ENCODE data around the gene DNM1L.
"Not testable (repeated sequence)": the region's sequence is repeated elsewhere in the genome, so short reads cannot be mapped to it uniquely, and the experiment has no call there.

Gene DNM1L

DNA sequence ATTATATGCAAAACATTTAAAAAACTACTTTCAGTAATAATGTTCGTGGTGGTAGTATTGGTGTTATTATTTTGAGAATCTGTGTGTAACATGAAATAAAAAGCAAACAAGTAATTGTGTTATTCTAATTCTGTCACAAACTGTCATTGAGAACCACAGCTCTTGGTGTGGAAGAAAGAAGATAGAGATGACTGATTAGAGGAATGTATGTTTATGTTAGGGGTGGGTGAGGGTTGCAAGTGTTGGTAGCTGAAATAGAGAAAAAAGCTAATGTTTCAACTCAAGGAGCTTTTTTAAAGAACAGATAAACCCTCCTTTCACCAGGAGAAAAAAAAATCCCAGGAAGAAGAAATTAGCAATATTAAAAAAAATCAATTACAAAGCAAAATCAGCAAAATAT lies 18.3 kb downstream of the DNM1L start:
- DNase-seq (ENCODE audit: low read depth), result no peak

DNA sequence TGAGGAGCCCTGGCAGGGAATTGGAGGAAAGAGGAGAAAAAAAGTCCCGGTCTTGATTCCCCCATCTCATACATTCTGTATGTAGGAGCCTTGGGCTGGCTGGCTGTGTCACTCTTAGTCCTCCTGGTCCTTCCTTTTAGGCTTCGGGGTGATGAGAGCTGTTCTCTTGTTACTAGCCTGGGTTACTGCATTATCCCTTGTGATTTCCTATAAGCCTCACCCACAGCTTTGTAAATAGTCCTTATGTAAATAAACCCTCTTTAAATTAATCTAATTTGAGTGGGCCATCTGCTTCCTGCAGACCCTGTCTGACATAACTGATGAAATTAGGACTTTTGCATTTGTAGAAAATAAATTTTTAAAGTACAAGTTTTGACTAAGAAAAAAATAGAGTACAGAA lies 19.2 kb downstream of the DNM1L start:
- no peak for DNase-seq (ENCODE audit: low read depth)

DNA sequence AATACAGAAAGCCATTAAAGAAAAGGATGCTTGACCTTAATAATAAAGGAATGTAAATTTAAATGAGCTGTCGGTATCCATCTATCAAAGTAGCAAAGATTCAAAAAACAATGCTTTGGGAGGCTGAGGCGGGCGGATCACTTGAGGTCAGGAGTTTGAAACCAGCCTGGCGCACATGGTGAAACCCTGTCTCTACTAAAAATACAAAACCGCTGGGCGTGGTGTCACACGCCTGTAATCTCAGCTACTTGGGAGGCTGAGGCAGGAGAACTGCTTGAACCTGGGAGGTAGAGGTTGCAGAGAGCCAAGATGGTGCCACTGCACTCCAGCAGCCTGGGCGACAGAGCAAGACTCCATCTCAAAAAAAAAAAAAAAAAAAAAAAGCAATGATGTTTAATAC lies 20.3 kb downstream of the DNM1L start:
- not testable (repeated sequence) for DNase-seq (ENCODE audit: low read depth)

DNA sequence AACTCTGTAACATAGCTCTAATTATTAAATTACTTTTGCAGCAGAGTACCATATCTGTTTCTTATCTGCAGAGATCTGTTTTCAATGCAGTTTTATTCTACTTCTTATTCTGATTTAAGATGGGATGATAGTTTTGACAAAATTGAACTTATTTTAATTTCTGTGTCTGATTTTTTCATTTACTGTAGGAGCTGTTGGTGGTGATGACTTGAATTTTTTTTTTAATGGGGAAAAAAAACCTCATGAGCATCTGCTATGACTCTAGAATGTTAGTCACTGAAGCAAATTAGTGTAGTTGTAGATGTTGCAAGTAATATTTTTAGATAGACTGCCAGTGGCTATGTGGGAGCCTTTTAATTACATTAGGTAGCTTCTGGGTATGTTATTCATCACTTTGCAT lies 23.4 kb downstream of the DNM1L start:
- DNase-seq (ENCODE audit: low read depth), result no peak

DNA sequence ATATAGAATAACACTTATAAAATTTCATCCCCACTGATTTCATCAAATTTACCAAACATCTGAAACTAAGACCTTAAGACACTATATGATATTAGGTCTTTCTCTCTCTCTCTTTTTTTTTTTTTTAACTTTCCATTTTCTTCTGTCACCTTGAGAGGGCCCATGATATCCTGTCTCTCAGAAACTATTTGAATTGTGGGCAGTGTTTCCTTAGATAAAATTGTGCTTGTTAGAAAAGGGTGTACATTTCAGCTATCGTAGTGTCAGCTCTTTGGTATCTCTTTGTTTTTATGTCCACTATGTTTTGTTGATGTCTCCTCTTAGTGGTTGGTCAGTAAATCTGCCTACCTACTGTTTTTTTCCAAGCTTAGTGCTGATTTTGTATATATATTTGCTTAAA lies 23.8 kb downstream of the DNM1L start:
- no peak for DNase-seq (ENCODE audit: low read depth)

DNA sequence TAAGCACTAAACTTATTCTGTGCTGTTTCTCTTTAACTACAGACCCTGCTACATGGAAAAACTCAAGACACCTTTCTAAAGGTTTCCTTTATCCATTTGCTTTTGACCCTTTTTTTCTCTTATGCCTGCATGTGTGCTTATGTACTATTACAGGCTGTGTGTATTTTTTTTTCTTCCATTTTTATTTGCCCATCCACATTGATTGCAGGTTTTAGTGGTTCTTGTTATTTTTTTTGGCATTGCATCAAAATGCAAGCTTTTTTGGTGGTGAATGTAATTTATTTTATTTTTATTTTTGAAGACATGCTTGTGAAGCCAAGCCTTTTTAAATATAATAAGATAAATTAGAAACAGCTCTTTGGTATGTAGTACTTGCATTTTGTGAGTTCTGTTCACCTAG lies 26.7 kb downstream of the DNM1L start:
- no peak for DNase-seq (ENCODE audit: low read depth)

DNA sequence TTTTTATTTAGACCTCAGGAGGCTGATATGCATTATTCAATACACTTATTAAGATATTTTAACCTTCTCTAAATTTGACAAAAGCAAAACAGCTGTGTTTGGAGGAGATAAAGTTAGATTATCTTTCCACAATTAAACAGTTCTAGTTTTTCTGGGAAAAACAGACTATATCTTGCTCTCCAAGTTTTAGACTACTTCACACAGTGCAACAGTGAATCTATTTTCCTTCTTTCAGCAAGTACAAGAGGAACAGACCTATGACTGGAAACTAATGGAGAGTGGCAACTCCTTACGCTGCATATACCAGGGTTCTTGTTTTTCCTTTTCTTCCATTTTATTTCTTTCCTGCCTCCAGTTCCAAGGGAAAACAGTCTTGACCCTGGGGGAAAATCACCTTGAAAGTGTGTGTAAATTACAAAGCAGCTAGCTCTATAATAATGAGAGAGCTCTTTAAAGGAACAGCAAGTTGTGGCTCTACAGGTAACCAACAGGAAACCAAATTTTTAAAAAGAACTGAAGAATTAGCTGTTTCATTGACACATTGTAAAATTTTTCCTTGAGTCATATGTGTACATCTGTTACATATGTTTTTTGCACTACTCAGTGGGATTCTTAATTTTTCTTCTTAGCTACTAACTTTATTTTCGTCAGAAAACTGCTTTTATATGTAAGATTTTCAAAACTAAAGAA lies 27.4 kb downstream of the DNM1L start:
- DNase-seq (ENCODE audit: low read depth), result no peak

DNA sequence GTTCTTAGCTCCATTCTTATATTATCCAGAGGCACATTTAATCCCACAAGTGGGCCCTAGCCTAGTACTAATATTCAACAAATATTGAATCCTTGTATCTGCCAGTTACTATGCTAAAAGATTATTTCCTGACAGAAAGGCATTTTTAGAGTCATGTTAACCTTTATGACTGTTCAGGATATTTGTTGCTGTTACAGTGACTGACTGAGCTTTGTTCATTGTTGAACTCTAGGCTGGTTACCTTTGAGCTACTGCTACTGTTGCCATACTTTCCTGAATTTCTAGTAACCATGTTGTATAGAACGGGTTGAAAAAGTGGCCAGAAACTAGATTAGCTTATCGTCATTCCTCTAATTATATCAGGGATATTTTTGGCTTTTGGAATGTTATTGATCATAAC lies 29.8 kb downstream of the DNM1L start:
- no peak for DNase-seq (ENCODE audit: low read depth)

DNA sequence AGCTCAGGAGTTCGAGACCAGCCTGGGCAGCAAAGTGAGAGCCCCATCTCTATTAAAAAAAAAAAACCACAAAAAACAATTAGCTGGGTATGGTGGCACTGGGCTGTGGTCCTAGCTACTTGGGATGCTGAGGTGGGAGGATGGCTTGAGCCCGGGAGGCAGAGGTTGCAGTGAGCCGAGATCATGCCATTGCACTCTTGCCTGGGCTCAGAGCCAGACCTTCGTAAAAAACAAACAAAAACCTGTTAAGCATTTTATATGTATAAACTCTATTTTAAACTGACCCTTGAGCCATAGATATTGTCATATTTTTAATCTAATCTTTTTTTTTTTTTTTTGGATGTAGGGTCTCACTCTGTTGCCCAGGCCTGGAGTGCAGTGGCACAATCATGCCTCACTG lies 35.7 kb downstream of the DNM1L start:
- DNase-seq (ENCODE audit: low read depth), result no peak

DNA sequence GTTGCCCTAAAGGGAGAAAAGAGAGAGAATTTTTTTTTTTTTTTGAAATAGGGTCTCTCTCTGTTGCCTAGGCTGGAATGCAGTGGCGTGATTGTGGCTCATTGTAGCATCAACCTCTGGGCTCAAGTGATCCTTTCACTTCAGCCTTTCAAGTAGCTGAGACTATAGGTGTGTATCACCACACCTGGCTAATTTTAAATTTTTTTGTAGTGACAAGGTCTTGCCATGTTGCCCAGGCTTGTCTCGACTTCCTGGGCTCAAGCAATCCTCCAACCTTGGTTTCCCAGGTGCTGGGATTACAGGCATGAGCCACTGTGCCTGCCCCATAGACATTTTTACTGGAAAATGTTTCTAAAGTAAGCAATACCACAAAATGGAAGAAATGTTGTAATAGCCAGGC lies 39.8 kb downstream of the DNM1L start:
- no peak for DNase-seq (ENCODE audit: low read depth)

DNA sequence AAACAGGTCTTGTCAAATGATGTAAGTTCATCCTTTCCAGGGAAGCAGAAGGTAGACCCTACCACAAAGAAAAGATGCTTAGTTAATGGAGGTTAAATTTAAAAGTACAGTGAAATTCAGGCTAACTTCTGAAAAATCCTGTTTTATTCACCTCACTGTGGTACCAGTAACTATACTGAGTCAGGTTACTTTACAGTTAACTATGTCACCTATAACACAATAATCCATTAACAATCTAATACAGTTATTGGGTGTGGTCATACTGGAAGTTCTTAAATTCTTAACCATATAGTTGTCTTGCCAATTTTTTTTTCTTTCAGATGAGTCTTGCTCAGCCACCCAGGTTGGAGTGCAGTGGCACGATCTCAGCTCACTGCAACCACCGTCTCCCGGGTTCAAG lies 46.2 kb downstream of the DNM1L start:
- not testable (repeated sequence) for DNase-seq (ENCODE audit: low read depth)

DNA sequence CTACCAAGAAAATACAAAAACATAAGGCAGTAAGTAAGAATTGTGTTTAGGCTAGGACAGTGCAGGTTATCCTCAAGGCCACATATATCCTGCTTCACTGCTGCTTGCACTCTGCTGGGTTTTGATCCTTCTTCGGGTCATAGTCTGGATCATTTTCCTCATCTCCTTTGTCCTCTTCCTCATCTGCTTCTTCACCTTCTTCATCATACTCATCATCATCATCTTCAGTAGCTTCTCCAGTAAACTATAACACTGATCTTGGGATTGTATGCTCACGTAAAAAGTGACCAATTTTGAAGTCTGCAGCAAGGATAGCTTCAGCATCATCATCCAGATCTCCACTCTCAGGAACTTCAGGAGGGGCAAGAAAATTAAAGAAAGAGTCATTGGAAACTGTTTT lies 47.2 kb downstream of the DNM1L start:
- no peak for DNase-seq (ENCODE audit: low read depth)

DNA sequence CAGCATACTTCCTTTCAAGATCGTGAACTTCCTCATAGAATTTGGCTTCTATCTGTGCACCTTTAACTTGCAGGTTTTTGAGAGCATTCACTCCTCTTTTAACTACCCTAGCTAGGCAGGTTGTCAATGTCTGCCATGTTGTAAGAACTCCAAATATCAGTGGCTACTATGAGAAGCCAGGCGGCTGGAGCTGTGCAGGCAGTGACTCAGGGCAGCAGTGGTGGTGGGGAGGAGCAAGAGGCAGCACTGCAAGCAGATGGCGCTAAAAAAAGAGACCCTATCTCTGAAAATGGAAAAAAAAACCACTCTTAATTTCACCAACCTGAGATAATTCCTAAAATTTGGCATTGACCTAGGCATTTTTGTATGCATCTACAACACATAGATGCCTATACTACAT lies 48.1 kb downstream of the DNM1L start:
- DNase-seq (ENCODE audit: low read depth), result peak; percentile 31

DNA sequence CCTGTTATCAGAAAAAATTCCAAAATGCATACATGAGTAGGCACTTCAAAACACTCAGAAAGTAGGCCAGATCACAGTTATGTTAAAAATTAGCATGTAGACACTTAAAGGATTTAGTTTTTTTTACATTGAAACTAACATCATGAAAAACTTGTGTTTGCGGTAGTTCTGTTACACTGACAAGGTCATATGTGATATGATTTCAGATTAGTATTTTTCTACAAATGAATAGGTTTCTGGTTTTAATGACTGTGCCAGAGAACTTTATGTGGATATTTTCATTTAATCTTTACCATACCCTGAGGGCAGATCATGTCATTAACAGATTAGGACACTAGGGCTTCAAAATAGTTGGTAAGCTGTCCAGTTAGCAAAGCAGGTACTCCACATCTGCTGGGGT lies 55.9 kb downstream of the DNM1L start:
- no peak for DNase-seq (ENCODE audit: low read depth)

DNA sequence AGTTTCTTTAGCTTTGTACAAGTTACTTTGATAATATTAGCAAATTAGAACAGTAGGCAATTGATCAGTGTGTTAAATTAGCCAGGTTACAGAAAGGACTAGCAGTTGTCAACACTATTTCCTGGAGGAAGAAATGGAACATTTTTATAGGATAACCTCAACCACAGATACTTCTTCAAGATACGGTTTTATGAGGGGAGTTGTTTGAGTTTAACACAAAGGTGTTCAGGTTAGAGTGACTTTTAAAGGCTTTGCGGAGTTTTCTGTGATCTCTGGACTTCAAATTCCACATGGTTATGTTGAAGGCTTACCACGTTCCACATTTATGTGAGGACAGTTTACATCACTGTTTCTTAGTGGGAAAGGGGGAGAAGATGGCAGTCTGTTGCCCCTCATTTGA lies 57.3 kb downstream of the DNM1L start:
- DNase-seq (ENCODE audit: low read depth), result no peak

DNA sequence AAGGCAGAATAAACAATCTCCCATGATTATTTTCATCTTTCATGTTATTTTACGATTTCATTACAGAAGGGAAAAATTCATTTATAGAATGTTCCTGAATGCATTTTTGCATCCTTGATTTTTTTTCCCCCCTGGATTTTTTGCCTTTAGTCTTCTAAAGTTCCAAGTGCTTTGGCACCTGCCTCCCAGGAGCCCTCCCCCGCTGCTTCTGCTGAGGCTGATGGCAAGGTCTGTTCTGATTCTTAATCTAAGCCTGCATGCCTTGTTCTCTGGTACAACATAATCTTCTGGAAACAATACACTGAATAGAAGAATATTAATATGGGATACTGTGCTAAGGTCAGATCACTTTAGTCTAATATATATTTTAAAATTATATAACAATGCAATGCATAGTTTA lies 58.6 kb downstream of the DNM1L start:
- DNase-seq (ENCODE audit: low read depth), result no peak

DNA sequence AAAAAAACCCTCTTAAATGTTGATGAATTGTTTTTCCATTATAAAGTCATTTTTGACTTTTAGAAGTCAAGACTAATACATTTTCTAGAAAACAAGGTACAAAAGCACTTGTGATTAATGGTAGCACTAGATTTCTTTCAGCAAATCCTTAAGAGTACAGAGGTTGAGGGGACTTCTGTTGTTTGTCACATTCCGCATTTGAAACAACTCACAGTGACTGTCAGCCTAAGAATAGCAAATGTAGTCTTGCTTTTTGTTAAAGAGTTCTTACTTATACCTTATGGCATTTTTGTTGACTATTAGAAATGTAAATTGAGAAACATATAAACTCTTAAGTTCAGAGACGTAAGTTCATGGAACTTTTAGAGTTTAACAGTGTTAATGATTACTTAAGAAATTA lies 60.2 kb downstream of the DNM1L start:
- no peak for DNase-seq (ENCODE audit: low read depth)

DNA sequence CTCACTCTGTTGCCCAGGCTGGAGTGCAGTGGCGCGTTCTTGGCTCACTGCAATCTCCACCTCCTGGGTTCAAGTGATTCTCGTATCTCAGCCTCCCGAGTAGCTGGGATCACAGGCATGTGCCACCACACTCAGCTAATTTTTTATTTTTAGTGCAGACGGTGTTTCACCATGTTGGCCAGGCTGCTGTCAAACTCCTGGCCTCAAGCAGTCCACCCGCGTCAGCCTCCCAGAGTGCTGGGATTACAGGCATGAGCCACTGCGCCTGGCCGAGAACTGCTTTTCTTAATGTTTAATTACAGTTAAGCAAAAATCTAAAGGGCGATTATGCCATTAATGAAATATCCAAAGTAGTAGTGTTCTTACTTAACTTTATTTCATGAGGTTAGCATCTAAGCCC lies 63.0 kb downstream of the DNM1L start:
- no peak for DNase-seq (ENCODE audit: low read depth)

DNA sequence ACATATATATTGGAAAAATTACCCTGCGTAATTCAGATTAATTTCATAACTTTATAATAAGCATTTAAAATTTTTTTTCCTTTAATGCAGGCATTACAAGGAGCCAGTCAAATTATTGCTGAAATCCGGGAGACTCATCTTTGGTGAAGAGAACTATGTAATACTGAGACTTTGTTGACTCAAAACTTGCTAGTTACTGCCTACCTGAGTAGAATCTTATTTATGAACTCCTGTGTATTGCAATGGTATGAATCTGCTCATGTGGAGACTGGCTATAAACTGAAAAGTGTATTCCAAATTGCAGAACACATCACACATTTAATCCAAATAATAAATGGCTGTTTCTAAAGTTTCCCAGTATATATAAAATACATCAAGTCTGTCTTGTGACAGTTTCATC lies 64.2 kb downstream of the DNM1L start:
- DNase-seq (ENCODE audit: low read depth), result no peak

DNA sequence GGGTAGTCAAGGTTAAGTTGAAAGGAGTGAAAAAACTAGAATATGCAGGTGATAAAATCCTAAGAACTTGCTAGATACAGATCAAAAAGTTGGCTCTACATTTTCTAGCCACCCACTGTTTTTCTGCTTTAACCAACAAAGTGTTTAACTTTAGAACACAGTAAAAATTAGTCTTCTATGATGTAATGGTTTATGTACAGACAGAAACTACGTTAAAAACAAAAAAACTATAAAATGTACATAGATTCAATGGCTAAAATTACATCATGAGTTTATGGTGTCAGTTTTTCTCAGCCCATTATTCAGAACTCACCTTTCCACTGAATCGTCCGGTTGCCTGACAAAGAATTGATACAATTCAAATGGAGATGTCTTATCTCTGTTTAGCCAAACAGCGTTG lies 74.5 kb downstream of the DNM1L start:
- no peak for DNase-seq (ENCODE audit: low read depth)

DNA sequence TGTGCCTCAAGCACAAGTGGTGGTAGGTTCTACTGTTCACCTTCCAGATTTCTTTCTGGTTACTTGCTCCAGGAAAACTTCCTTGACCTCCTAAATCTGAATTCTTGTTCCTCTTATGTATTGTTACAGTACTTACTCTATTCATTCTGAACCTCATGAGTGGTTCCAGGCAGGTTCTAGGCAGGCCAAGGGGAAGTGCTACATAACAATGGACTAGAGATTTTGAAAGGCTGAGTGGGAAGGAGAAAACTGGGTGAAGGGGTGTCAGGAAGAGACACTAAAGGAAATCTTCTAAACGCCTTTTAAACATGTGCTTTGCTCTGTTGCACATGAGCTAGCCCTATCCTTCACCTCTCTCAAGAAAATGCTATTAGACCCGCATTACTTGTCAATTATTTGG lies 75.0 kb downstream of the DNM1L start:
- peak; percentile 14 for DNase-seq (ENCODE audit: low read depth)

DNA sequence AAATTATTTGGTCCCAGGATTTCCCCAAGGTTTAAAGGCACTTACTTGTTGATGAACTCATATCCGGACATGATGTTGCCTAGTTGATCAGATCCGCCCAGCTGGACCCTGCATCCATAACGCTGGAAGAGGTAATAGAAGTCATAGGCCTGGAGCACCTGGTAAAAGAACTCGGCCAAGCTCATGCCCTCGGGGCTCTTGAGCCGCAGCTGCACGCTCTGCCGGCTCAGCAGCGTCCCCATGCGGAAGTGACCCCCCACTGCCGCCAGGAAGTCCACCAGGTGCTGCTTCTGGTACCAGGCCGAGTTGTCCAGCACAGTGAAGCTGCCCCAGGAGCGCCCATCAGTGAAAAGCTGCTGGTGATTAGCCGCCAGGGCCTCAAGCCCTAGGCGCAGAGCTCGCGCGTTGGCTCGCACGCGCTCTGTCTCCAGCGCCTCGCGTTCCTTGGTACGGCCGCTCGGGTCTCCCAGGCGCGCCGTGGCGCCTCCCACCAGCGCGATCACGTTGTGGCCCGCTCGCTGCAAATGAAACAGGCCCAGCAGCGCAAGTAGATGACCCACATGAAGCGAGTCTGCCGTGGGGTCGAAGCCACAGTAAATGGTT lies 76.1 kb downstream of the DNM1L start:
- peak; percentile 87 for DNase-seq (ENCODE audit: low read depth)

DNA sequence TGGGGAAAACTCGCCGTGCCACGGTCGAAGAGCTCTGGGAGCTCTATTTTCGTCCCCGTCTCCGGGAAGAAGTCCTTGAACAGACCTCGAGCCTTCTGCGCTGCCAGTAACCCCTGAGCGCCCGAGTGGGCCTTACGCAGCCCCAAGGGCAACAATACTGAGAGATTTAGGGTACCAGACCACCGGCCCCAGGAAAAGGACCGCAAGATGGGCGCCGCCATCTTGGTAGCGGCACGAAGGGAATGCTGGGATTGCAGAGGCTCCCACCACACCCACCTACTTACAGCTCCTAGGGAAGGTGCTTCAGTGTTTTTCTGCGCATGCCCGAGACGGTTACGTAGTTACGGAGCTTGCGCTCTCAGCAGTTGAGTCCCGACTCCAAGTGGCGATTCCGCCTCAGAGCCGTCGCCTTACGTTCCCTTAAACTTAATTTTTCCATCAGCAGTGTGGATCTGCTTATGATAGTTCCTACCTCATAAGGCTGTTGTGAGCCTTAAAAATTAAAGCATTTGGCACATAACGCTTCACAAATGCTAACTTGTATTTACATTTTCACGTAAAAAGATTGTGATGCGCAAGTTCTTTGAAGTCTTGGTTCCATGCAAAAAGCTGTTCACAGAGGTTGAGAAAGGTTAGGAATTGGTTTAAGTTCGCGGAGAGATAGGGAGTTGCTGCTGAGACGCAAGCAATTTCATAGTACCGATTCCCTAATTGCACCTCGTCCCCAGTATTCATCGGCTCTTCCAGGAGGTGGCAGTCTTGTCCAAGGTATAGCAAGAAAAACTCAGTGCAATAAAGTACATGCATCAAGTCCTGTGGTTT lies 76.8 kb downstream of the DNM1L start, which contains the start of gene YARS2:
Gene YARS2 (minus strand): TSS at position 244 of the 822 bp plus-strand sequence. CDS start 23 bp downstream, at position 221.
- peak; percentile 99 for DNase-seq (ENCODE audit: low read depth)

Data from iris pigment epithelial cell (primary cell).